HepG2 (cell line): Measurements from ENCODE around the gene CHST11. TPM values are rescaled to one million over a fixed set of nuclear protein-coding genes. Genes with fewer than 3 reads are reported as not detected.

ENCODE experiments used
- ATAC-seq: fragments of 200-7000 bp; cut with Tn5 transposase; 3 replicates; pipeline ENCODE4 v1.9.1; 2020; ENCODE audit warnings: mild to moderate bottlenecking, moderate library complexity
- BruUV-seq: library from RNA; stranded (reverse); fragments of 400-500 nt; replicated peaks from 2 replicates; lab custom pipeline; 2021; lab: Mats Ljungman, UMichigan
- CTCF ChIA-PET: fragments of 300-600 bp; formaldehyde crosslinking; extraction: SDS; loops from one replicate; lab custom pipeline; 2021; ENCODE audit warnings: low total read pairs, inconsistent platforms, low intra/inter-chr PET ratio; lab: Yijun Ruan, JAX
- POLR2A ChIA-PET: fragments of 350-600 bp; sonication (Branson Sonifier 250); formaldehyde crosslinking; loops from one replicate; lab custom pipeline; 2020; ENCODE audit warnings: antibody characterized with exemption, inconsistent platforms; lab: Yijun Ruan, JAX
- DNase-seq: peaks from one replicate; pipeline ENCODE4 v3.0.0-alpha.2; 2015; ENCODE audit warnings: low spot score
- FAIRE-seq: peaks from 3 replicates; lab custom pipeline; 2011; peaks lifted over from hg19 to GRCh38; lab: Jason Lieb, UNC
- H2AFZ ChIP-seq: one replicate; pipeline ENCODE4 v1.6.1; 2011; ENCODE audit warnings: low read length, inconsistent platforms
- H3K27ac ChIP-seq: fragments of 300-600 bp; 3 replicates; pipeline ENCODE4 v1.8.0; 2011; ENCODE audit warnings: mixed run types, mild to moderate bottlenecking, mixed read lengths, low read length, inconsistent platforms; ENCODE audit not compliant: insufficient read depth; ENCODE audit errors: extremely low read length
- H3K27me3 ChIP-seq, 2 experiments: fragments of 200-600 bp in 1 of 2; 2 replicates in 1 of 2; 3 replicates in 1 of 2; pipeline versions ENCODE4 v1.6.0 to v1.8.0; 2011; ENCODE audit warnings: low read length in 2 of 2, mild to moderate bottlenecking in 2 of 2, moderate library complexity in 2 of 2, inconsistent platforms in 1 of 2; ENCODE audit not compliant: insufficient read depth in 2 of 2, control insufficient read depth in 1 of 2
- H3K36me3 ChIP-seq, 2 experiments: fragments of 200-600 bp in 1 of 2; replicated peaks in 1 of 2; 2 replicates in 1 of 2; 3 replicates in 1 of 2; pipeline versions ENCODE4 v1.5.1 to v1.8.0; 2011; ENCODE audit warnings: low read length in 2 of 2, inconsistent platforms in 1 of 2; ENCODE audit not compliant: insufficient read depth in 2 of 2, control insufficient read depth in 1 of 2
- H3K4me1 ChIP-seq: 2 replicates; pipeline ENCODE4 v1.5.1; 2012; ENCODE audit warnings: low read length, inconsistent platforms; ENCODE audit not compliant: insufficient read depth
- H3K4me2 ChIP-seq: 2 replicates; pipeline ENCODE4 v1.6.0; 2011; ENCODE audit warnings: low read depth, low read length, inconsistent platforms
- H3K4me3 ChIP-seq, 3 experiments: fragments of 200-600 bp in 1 of 3; sonication (generic), shearing (Covaris generic) in 1 of 3; replicated peaks in 1 of 3; 2 replicates each; pipeline ENCODE4 v1.5.1; 2011 to 2016; ENCODE audit warnings: low read length in 3 of 3, inconsistent platforms in 2 of 3, low read depth in 2 of 3, mild to moderate bottlenecking in 2 of 3, control low read depth in 1 of 3, mixed read lengths in 1 of 3; ENCODE audit not compliant: insufficient read depth in 1 of 3
- H3K79me2 ChIP-seq: one replicate; pipeline ENCODE4 v1.6.1; 2011; ENCODE audit warnings: low read length, inconsistent platforms; ENCODE audit not compliant: insufficient read depth
- H3K9ac ChIP-seq: 2 replicates; pipeline ENCODE4 v1.6.0; 2011; ENCODE audit warnings: mild to moderate bottlenecking, low read depth, low read length, inconsistent platforms; ENCODE audit not compliant: insufficient read depth
- H3K9me3 ChIP-seq: 2 replicates; pipeline ENCODE4 v1.5.1; 2012; ENCODE audit warnings: mild to moderate bottlenecking, low read length
- H4K20me1 ChIP-seq: 2 replicates; pipeline ENCODE4 v1.6.0; 2011; ENCODE audit warnings: inconsistent platforms, mild to moderate bottlenecking, low read length, moderate library complexity; ENCODE audit not compliant: insufficient read depth
- AHR ChIP-seq: IDR thresholded peaks from 2 replicates; pipeline ENCODE4 v1.6.1; 2018; ENCODE audit warnings: missing genetic modification reagents, missing compliant biosample characterization
- CCDC6 ChIP-seq: sonication (generic); formaldehyde crosslinking; IDR thresholded peaks from 2 replicates; pipeline ENCODE4 v1.8.1; 2022; ENCODE audit warnings: mild to moderate bottlenecking, missing genetic modification reagents, moderate library complexity
- GFI1 ChIP-seq: sonication (generic); formaldehyde crosslinking; IDR thresholded peaks from 2 replicates; pipeline ENCODE4 v1.5.0; 2020; ENCODE audit warnings: missing genetic modification reagents, mild to moderate bottlenecking, borderline replicate concordance
- PCBP2 ChIP-seq: fragments of 200-400 bp; formaldehyde crosslinking; optimal IDR thresholded peaks from 2 replicates; pipeline ENCODE3; 2018; ENCODE audit warnings: low read length, low read depth; ENCODE audit not compliant: poor library complexity, severe bottlenecking
- RFX1 ChIP-seq: fragments of 450-650 bp; IDR thresholded peaks from 2 replicates; pipeline ENCODE4 v1.6.1; 2017
- ZBTB26 ChIP-seq: IDR thresholded peaks from 2 replicates; pipeline ENCODE4 v1.6.1; 2016; ENCODE audit warnings: missing compliant biosample characterization, missing genetic modification reagents, borderline replicate concordance
- ZC3H13 ChIP-seq: sonication (generic); formaldehyde crosslinking; IDR thresholded peaks from 2 replicates; pipeline ENCODE4 v1.8.1; 2023; ENCODE audit warnings: mild to moderate bottlenecking, missing genetic modification reagents, moderate library complexity
- ZFP90 ChIP-seq: sonication (generic); formaldehyde crosslinking; IDR thresholded peaks from 2 replicates; pipeline ENCODE4 v1.8.0; 2022; ENCODE audit warnings: missing genetic modification reagents, mild to moderate bottlenecking, inconsistent platforms, borderline replicate concordance
- ZNF382 ChIP-seq: sonication (generic); formaldehyde crosslinking; IDR thresholded peaks from 2 replicates; pipeline ENCODE4 v1.5.0; 2020; ENCODE audit warnings: missing genetic modification reagents, mild to moderate bottlenecking, borderline replicate concordance
- ZSCAN20 ChIP-seq: sonication (generic); formaldehyde crosslinking; IDR thresholded peaks from 2 replicates; pipeline ENCODE4 v1.4.0; 2020; ENCODE audit warnings: missing genetic modification reagents, mild to moderate bottlenecking, borderline replicate concordance
- in situ Hi-C: cut with HindIII; loops from 2 replicates; pipeline ENCODE4 v1.10.0; 2017; ENCODE audit warnings: low pct_unique_long_range_greater_than_20kb; ENCODE audit not compliant: extremely low pct_ligation_motif_present
- intact Hi-C: fragments of 100-400 bp; cut with micrococcal nuclease; formaldehyde crosslinking; loops from one replicate; pipeline ENCODE4 v1.10.0; 2022; ENCODE audit not compliant: unreplicated experiment
- polyA plus RNA-seq, 8 experiments: library from polyadenylated mRNA; depleted of rRNA in 3 of 8; stranded (reverse) in 7 of 8; unstranded in 1 of 8; fragments of >200 nt; fragmentation: Illumina TruSeq in 4 of 8; extraction: Trizol in 4 of 8; gene quantifications; 2 replicates each; pipeline versions ENCODE4 v1.2.1 to v1.2.3, GENCODE V29; 2011 to 2016; ENCODE audit warnings: low read depth in 4 of 8, missing spikeins in 1 of 8, mixed read lengths in 1 of 8; ENCODE audit not compliant: insufficient read depth in 1 of 8
- total RNA-seq, 5 experiments: library from RNA; depleted of rRNA; stranded (reverse); fragments of >200 nt; fragmentation: Illumina TruSeq; extraction: Trizol; gene quantifications; 2 replicates each; pipeline ENCODE4 v1.2.3, GENCODE V29; 2016; ENCODE audit warnings: low read depth in 1 of 5

The CHST11 gene
- total and polyA plus RNA-seq, 2 of the 13 experiments (the other 11 are each of a cell fraction or from before 2014, with no cell fraction given), result 0.15 TPM; not detected in 1

GRCh38 chr12:104450700-104451099 lies 6.0 kb upstream of the CHST11 start:
- TF ChIP-seq ZNF382, result no peak
- TF ChIP-seq ZFP90 (CRISPR knock-in tag), result no peak
- no peak for TF ChIP-seq ZC3H13 (CRISPR knock-in tag)
- TF ChIP-seq ZBTB26 (CRISPR knock-in tag), result no peak
- TF ChIP-seq RFX1, result no peak
- TF ChIP-seq PCBP2, result no peak
- no peak for TF ChIP-seq AHR (CRISPR knock-in tag)
- no peak for TF ChIP-seq GFI1 (CRISPR knock-in tag)
- TF ChIP-seq CCDC6 (CRISPR knock-in tag), result no peak
- TF ChIP-seq ZSCAN20 (CRISPR knock-in tag), result no peak
- in situ Hi-C loops, result no loop called here
- H2AFZ ChIP-seq, result no peak overlapping the region
- H3K9me3 ChIP-seq, result no peaks in the 10 kb centered on the region
- H3K27me3 ChIP-seq, result peaks cover 1 to 27% of the 10 kb centered on the region in 2 experiments; a peak in 3 of 5 replicates
- intact Hi-C loops, result no loop called here
- H3K4me1 ChIP-seq, result no peaks in the 10 kb centered on the region
- no peaks in the 10 kb centered on the region for H3K79me2 ChIP-seq
- no peak for DNase-seq
- H3K27ac ChIP-seq, result no peak overlapping the region
- H3K4me2 ChIP-seq, result no peak overlapping the region
- no peak overlapping the region for H3K4me3 ChIP-seq
- no TSS peak for BruUV-seq
- CTCF ChIA-PET, result no interaction called here
- no peak for ATAC-seq
- no peaks in the 10 kb centered on the region for H4K20me1 ChIP-seq
- H3K36me3 ChIP-seq, result no peaks in the 10 kb centered on the region
- no peak overlapping the region for H3K9ac ChIP-seq
- POLR2A ChIA-PET, result no interaction called here
- FAIRE-seq, result no peak
